ENCODE results near the gene ZFTA. TPM values are rescaled to one million over a fixed set of nuclear protein-coding genes. Genes with fewer than 3 reads are reported as not detected.

ZFTA gene
- 10 to 100 TPM; 21.2 to 27.5 TPM for total RNA-seq

GRCh38 chr11:63768237-63769041 is at the start of gene ZFTA:
ZFTA (minus strand) TSS chr11:63768775; CDS start chr11:63768622, 153 bp downstream.
- TF ChIP-seq CTCF (IDR thresholded peaks at IDR 0.05) = peak; percentile 35
- Histone ChIP-seq H3K4me3 (peak within 1 kb of the TSS; percentile 91), H3K27ac (peak within 1 kb of the TSS; percentile 67 to 72), H3K4me1 (ENCODE audit: control insufficient read depth in 1 of 2, low read depth in 2 of 2) (peaks cover 10 to 25% of the 10 kb centered on the region in 2 donors), H3K36me3 (no peaks in the 10 kb centered on the region), H3K27me3 (replicated peaks; ENCODE audit: insufficient read depth) (no peaks in the 10 kb centered on the region), H3K9me3 (no peaks in the 10 kb centered on the region)
- DNase-seq (ENCODE audit: low spot score) (no peak), ATAC-seq (ENCODE audit: insufficient number of reproducible peaks, low FRiP score, low read depth) (peak; percentile 24)

GRCh38 chr11:63817758-63818498 is 49.4 kb upstream of the ZFTA start:
- no peaks in the 10 kb centered on the region for H3K27me3 ChIP-seq (replicated peaks; ENCODE audit: insufficient read depth)

GRCh38 chr11:63816732-63817131 is 48.2 kb upstream of the ZFTA start:
- no peak overlapping the region for H3K4me3 ChIP-seq
- H3K27me3 ChIP-seq (replicated peaks; ENCODE audit: insufficient read depth) = no peaks in the 10 kb centered on the region
- no peak for DNase-seq (ENCODE audit: low spot score)
- no peak for ATAC-seq (ENCODE audit: insufficient number of reproducible peaks, low FRiP score, low read depth)
- peaks cover 0 to 22% of the 10 kb centered on the region in 2 donors for H3K4me1 ChIP-seq (ENCODE audit: control insufficient read depth in 1 of 2, low read depth in 2 of 2)
- no peaks in the 10 kb centered on the region for H3K9me3 ChIP-seq
- H3K27ac ChIP-seq = no peak overlapping the region
- no peak for TF ChIP-seq CTCF (IDR thresholded peaks at IDR 0.05)
- H3K36me3 ChIP-seq = peaks cover 34% of the 10 kb centered on the region

More at GRCh38 chr11:63817758-63818498, 49.4 kb upstream of the ZFTA start:
- H3K4me1 ChIP-seq (ENCODE audit: control insufficient read depth in 1 of 2, low read depth in 2 of 2) = peaks cover 0 to 14% of the 10 kb centered on the region in 2 donors
- ATAC-seq (ENCODE audit: insufficient number of reproducible peaks, low FRiP score, low read depth) (no peak), DNase-seq (ENCODE audit: low spot score) (no peak)
- no peaks in the 10 kb centered on the region for H3K9me3 ChIP-seq
- H3K36me3 ChIP-seq = peaks cover 46% of the 10 kb centered on the region
- H3K4me3 ChIP-seq = no peak overlapping the region
- no peak overlapping the region for H3K27ac ChIP-seq
- TF ChIP-seq CTCF (IDR thresholded peaks at IDR 0.05) = no peak

GRCh38 chr11:63816166-63816565 is 47.6 kb upstream of the ZFTA start:
- no peak overlapping the region for H3K27ac ChIP-seq
- H3K9me3 ChIP-seq = no peaks in the 10 kb centered on the region
- peaks cover 0 to 22% of the 10 kb centered on the region in 2 donors for H3K4me1 ChIP-seq (ENCODE audit: control insufficient read depth in 1 of 2, low read depth in 2 of 2)
- peaks cover 28% of the 10 kb centered on the region for H3K36me3 ChIP-seq
- no peak overlapping the region for H3K4me3 ChIP-seq
- TF ChIP-seq CTCF (IDR thresholded peaks at IDR 0.05) = no peak
- ATAC-seq (ENCODE audit: insufficient number of reproducible peaks, low FRiP score, low read depth) (no peak), DNase-seq (ENCODE audit: low spot score) (no peak)
- no peaks in the 10 kb centered on the region for H3K27me3 ChIP-seq (replicated peaks; ENCODE audit: insufficient read depth)

- H3K36me3 ChIP-seq = peaks cover 17% of the 10 kb centered on the region
- H3K4me3 ChIP-seq = peak overlapping the region; percentile 85
- H3K27ac ChIP-seq = no peak overlapping the region
- TF ChIP-seq CTCF (IDR thresholded peaks at IDR 0.05) = no peak
- peaks cover 0 to 22% of the 10 kb centered on the region in 2 donors for H3K4me1 ChIP-seq (ENCODE audit: control insufficient read depth in 1 of 2, low read depth in 2 of 2)
- no peak for DNase-seq (ENCODE audit: low spot score)
- no peaks in the 10 kb centered on the region for H3K27me3 ChIP-seq (replicated peaks; ENCODE audit: insufficient read depth)
- ATAC-seq (ENCODE audit: insufficient number of reproducible peaks, low FRiP score, low read depth) = no peak
- no peaks in the 10 kb centered on the region for H3K9me3 ChIP-seq
Measured at GRCh38 chr11:63814383-63814736, 45.8 kb upstream of the ZFTA start.

Measured in thoracic aorta (tissue), 2 donors.